Mononuclear cell (primary cell): ENCODE results near the gene CMC2. TPM values are rescaled to one million over a fixed set of nuclear protein-coding genes. Genes with fewer than 3 reads are reported as not detected.
A peak's percentile ranks its signal among the peaks of the same experiment; 100 is the strongest.

Experiments used
- H3K27me3 ChIP-seq: 2 replicates; pipeline ENCODE4 v1.6.0; 2011; ENCODE audit warnings: low read length, control low read depth; ENCODE audit not compliant: insufficient read depth
- H3K4me1 ChIP-seq: 2 replicates; pipeline ENCODE4 v1.5.1; 2011; ENCODE audit warnings: mild to moderate bottlenecking, low read length, control low read depth; ENCODE audit not compliant: insufficient read depth
- H3K4me3 ChIP-seq: 2 replicates; pipeline ENCODE4 v1.5.1; 2011; ENCODE audit warnings: mild to moderate bottlenecking, low read length, moderate library complexity
- H3K9me3 ChIP-seq: 2 replicates; pipeline ENCODE4 v1.5.1; 2011; ENCODE audit warnings: low read depth, mild to moderate bottlenecking, control low read depth, low read length
- total RNA-seq: library from RNA; depleted of rRNA; stranded (reverse); fragments of >200 nt; gene quantifications from one replicate; pipeline ENCODE4 v1.2.3, GENCODE V29; 2012

The CMC2 gene
- 26.8 TPM for total RNA-seq

- peak within 1 kb of the TSS; percentile 99 for H3K4me3 ChIP-seq
- H3K9me3 ChIP-seq, result no peaks in the 10 kb centered on the region
- H3K4me1 ChIP-seq, result peaks cover 37% of the 10 kb centered on the region
- H3K27me3 ChIP-seq, result no peaks in the 10 kb centered on the region
Measured at GRCh38 chr16:81006813-81007695, at the start of gene CMC2, which contains the start of gene CENPN. CMC2 (minus strand) TSS chr16:81006885; CDS start chr16:80997394, 9,491 bp downstream. CENPN (plus strand) TSS chr16:81007214; CDS start chr16:81011940, 4,726 bp downstream.

DNA sequence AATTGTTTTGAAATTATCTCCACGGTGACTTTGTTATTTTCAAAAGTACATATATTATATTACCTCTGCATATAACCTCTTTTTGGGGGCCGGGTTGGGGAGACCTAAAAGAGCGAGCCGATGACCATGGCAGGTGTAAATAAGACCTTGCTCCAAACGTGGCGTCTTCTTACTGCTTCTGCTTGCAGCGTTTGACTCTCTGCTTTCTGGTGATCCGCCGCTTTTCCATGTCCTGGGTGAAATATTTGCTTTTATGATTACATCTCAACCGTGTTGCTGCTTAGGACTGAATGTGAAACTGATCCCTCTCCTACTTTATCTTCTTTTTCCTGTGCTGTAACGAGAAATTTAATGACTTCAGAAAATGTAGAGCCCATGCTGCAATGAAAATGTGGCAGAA, 47.1 kb upstream of the CMC2 start:
- H3K4me3 ChIP-seq, result no peak overlapping the region
- no peaks in the 10 kb centered on the region for H3K4me1 ChIP-seq
- no peaks in the 10 kb centered on the region for H3K27me3 ChIP-seq
- peaks cover 9% of the 10 kb centered on the region for H3K9me3 ChIP-seq

DNA sequence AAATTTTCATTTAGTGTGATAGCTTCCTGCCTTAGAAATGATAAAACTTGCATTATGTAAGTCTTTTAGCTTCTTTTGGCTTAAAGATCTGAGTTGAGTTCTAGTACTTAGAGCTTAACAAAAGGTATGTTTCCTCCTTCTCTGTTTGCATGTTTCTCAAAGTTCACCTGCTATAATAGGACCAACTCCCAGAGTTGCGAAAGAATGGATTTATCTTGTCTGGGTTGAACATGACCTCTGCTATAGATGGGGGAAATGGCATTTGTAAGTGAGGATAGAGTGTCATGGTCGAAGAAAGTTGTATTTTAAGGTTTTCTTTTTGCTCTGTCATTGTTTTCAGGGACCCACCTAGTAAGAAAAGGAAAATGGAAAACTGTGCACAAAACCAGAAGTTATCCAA, 36.1 kb upstream of the CMC2 start:
- Histone ChIP-seq H3K4me1 (peaks cover 9% of the 10 kb centered on the region), H3K27me3 (no peaks in the 10 kb centered on the region), H3K9me3 (no peaks in the 10 kb centered on the region), H3K4me3 (no peak overlapping the region)

DNA sequence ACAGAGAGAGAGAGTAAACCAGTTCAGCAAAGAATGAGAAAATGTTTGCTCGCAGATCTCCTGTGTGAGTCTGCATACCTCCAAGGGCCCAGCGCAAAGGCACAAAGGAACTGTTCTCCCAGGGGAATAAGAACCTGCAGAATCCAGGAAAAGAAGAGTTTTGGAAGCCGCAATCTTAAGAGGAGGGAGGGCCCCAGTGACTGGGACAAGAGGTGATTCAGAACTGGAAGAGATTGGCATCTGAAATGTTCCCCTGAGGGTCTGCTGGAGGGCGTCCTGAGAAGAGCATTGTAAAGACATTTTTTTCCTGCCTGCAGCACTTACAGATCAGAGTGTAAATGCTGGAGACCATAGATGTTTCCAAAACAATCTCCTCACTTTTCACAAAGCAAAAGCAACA, 35.0 kb upstream of the CMC2 start:
- Histone ChIP-seq H3K4me1 (peaks cover 20% of the 10 kb centered on the region), H3K9me3 (no peaks in the 10 kb centered on the region), H3K4me3 (no peak overlapping the region), H3K27me3 (no peaks in the 10 kb centered on the region)

DNA sequence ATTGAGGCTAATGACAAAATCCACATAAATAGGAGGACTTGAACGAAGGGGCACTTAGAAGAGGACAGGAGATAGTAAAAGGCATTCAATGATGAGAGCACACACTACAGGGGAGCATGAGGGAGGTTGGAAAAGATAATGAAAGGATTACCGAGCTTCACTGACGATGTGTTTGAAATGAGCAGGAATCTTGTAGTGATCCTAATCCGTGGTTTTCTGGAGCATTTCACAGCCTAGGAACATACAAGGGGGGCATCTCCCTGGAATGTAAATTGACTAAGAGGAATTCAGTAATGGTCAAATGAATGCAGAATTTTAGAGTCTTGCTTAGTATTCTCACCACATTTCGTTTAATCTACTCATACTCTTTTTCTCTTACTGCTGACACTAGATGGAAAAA, 34.2 kb upstream of the CMC2 start:
- peaks cover 24% of the 10 kb centered on the region for H3K4me1 ChIP-seq
- no peak overlapping the region for H3K4me3 ChIP-seq
- no peaks in the 10 kb centered on the region for H3K27me3 ChIP-seq
- H3K9me3 ChIP-seq, result no peaks in the 10 kb centered on the region

DNA sequence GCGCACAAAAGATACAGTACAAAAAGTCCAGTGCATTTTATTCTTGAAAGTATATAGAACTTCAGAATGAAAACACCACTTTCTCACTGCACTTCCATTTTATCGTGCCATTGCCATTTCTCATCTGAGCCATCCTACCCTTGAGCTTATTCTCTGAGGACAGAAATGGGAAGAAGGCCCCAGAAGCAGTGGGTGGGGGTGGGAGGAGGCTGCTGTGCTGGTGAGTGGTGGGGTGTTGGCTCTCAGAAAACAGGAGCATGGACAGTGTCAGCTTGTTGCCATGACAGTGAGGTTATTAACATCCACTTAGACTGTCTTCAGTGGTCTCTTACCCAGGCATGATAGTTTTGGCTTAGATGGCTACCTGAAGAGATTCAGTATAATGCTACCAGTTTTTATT, 33.4 kb upstream of the CMC2 start:
- no peaks in the 10 kb centered on the region for H3K9me3 ChIP-seq
- no peaks in the 10 kb centered on the region for H3K27me3 ChIP-seq
- peaks cover 24% of the 10 kb centered on the region for H3K4me1 ChIP-seq
- H3K4me3 ChIP-seq, result no peak overlapping the region

GRCh38 chr16:81036751-81037350, 30.2 kb upstream of the CMC2 start:
- Histone ChIP-seq H3K9me3 (no peaks in the 10 kb centered on the region), H3K27me3 (no peaks in the 10 kb centered on the region), H3K4me1 (peaks cover 24% of the 10 kb centered on the region), H3K4me3 (peak overlapping the region; percentile 73)

DNA sequence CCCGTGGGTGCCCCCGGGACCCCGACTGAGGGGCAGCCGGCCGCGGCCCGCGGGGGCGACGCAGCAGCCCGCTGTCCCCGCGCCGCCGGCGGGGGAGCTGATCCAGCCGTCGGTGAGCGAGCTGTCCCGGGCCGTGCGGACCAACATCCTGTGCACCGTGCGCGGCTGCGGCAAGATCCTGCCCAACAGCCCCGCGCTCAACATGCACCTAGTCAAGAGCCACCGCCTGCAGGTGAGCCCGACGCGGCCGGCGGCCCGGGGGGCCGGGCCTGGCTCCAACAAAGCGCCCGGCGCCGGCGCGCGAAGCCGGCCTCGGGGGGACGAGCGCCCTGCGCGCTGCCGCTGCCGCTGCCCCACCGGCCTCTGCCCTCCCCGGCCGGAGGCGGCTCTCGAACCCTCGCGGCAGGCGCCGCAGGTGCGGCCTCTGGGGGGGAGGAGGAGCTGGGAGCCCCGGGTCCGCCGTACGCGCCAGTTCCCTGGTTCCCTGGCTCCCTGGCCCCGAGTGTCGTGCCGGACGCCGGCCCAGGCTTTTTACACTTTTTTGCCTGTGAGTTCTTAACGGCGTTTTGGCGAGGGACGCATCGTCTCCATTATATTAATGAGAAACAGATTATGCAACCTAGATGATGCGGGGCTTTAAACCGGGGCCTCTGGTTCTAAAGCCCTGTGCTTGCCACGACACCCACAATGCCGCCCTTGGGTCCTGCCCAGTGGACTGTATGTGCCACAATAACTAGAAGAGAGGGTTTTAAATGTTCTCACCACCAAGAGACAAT, 29.5 kb upstream of the CMC2 start:
- Histone ChIP-seq H3K9me3 (no peaks in the 10 kb centered on the region), H3K4me3 (peak overlapping the region; percentile 73), H3K4me1 (peaks cover 24% of the 10 kb centered on the region), H3K27me3 (no peaks in the 10 kb centered on the region)

DNA sequence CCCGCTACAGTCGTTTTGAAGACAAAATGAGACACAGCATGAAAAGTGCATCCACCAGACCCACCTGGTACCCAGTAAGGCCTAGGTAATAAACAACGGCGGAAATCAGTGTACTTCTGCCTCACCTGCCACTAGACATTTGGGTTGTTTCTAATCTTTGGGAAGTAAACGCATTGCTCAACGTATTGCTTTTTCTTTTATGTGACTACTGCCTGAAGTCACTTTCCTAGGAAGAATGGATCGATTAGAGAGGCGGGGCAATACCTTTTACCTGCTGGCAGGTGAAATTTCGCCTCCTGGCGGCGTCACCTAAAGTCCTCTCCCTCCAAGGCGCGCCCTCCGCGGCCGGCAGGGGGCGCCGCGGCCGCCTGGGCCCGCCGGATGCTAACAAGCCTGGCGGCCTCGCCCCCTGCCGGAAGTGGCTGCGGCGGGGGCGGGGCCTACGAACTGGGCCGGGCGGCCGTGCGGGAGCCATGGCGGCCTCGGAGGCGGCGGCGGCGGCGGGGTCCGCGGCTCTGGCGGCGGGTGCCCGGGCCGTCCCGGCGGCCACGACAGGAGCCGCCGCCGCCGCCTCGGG, 28.8 kb upstream of the CMC2 start, which contains the start of gene ATMIN:
TSS of gene ATMIN (plus strand) at position 445 of the 577 bp plus-strand sequence. CDS start at position 474, 29 bp downstream.
- Histone ChIP-seq H3K4me1 (peaks cover 24% of the 10 kb centered on the region), H3K4me3 (peak within 1 kb of the TSS; percentile 73), H3K9me3 (no peaks in the 10 kb centered on the region)

DNA sequence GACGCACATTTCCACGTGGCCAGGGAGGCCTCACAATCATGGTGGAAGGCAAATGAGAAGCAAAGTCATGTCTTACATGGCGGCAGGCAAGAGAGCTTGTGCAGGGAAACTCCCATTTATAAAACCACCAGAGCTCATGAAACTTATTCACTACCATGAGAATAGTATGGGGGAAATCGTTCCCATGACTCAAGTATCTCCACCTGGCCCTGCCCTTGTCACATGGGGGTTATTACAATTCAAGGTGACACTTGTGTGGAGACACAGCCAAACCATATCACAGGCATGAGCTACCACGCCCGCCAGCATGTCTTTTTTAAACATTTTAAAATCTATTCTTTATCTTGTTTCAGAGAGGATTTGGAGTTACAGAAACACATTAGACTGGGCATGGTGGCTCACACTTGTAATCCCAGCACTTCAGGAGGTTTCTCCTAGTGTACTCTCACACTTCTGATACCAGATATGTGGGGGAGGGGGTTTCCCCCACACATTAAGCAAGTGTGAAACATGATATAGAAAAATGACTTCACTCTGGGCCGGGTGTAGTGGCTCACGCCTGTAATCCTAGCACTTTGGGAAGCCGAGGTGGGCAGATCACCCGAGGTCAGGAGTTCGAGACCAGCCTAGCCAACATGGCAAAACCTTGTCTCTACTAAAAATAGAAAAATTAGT, 23.4 kb upstream of the CMC2 start:
- Histone ChIP-seq H3K27me3 (no peaks in the 10 kb centered on the region), H3K9me3 (no peaks in the 10 kb centered on the region), H3K4me1 (no peaks in the 10 kb centered on the region), H3K4me3 (no peak overlapping the region)

More for the DNA sequence above, 28.8 kb upstream of the CMC2 start, which contains the start of gene ATMIN:
- H3K27me3 ChIP-seq, result no peaks in the 10 kb centered on the region

DNA sequence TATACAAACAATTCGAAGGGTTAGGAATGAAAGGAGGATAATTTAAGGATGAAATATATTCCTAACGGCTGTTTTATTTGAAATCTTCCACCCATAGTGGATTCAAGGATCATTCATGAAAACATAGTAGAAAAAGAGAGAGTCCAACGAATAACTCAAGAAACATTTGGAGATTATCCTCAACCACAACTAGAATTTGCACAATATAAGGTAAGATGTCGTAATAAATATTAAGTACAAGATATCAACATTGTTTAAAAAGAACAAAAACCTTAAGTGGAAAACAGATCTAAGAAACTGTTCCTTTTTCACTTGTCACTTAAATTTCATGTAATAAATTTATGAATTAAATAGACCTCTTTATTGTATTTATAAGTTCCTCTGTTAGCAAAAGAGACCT, 19.7 kb upstream of the CMC2 start:
- Histone ChIP-seq H3K27me3 (no peaks in the 10 kb centered on the region), H3K9me3 (no peaks in the 10 kb centered on the region), H3K4me1 (no peaks in the 10 kb centered on the region), H3K4me3 (no peak overlapping the region)

DNA sequence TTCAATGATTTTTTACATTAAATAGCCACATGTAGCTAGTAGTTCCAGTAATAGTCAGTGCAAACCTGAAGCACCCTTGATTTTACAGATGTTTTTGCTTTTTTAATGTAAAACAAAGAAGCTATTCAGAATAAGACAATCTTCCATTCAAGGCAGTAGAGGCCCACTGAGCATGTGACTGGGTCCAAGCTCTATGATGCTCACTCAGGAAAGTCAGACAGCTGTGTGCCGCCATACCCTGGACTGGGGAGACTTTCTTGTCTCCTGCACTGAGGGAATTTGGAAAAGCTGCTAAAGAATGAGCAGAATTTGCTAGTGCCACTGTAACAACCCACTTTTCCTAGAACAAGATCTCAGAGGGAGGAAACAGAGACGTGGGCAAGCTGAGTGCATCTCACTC, 11.8 kb upstream of the CMC2 start:
- H3K27me3 ChIP-seq, result no peaks in the 10 kb centered on the region
- H3K4me1 ChIP-seq, result no peaks in the 10 kb centered on the region
- no peak overlapping the region for H3K4me3 ChIP-seq
- H3K9me3 ChIP-seq, result no peaks in the 10 kb centered on the region

DNA sequence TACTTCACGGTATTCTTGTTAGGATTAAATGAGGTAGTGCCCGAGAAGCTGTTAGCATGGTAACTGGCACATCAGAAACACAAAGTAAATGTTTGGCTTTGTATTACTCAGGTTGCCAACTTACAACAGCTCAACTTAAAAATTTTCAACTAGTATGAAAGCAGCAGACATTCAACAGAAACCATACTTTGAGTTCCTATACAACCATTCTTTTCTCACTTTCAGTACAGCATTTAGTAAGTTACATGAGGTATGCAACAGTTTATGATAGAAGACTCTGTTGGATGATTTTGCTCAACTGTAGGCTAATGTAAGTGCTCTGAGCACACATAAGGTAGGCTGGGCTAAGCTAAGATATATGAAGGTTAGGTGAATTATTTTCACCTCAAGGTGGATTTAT, 8.0 kb upstream of the CMC2 start:
- Histone ChIP-seq H3K9me3 (no peaks in the 10 kb centered on the region), H3K27me3 (no peaks in the 10 kb centered on the region), H3K4me1 (no peaks in the 10 kb centered on the region), H3K4me3 (no peak overlapping the region)

DNA sequence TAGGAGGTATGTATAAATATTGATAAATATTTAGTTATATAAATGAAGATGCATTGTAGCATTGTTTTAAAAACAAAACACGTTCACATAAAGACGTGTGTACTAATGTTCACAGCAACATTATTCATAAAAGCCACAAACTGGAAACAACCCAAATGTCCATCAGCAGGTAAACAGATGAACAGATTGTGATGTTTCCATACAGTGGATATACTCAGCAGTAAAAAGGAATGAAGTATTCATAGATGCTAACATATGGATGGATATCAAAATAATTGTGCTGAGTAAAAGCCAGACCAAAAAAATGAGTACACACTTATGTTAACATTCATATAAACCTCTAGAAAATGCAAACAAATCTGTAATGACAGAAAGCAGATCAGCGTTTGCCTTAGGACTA, 6.3 kb upstream of the CMC2 start:
- Histone ChIP-seq H3K27me3 (no peaks in the 10 kb centered on the region), H3K4me1 (peaks cover 6% of the 10 kb centered on the region), H3K4me3 (no peak overlapping the region), H3K9me3 (no peaks in the 10 kb centered on the region)
